Endometrial microvascular endothelial cells (primary cell): ENCODE measurements around the gene USP20. TPM values are rescaled to one million over a fixed set of nuclear protein-coding genes. Genes with fewer than 3 reads are reported as not detected.
"Not testable (repeated sequence)": the region's sequence is repeated elsewhere in the genome, so short reads cannot be mapped to it uniquely, and the experiment has no call there.

Source experiments
- in situ Hi-C: cut with HindIII; loops from 2 replicates; pipeline ENCODE4 v1.10.0; 2017; ENCODE audit warnings: low sequenced_read_pairs, low pct_unique_long_range_greater_than_20kb; ENCODE audit errors: inconsistent ontology term
- total RNA-seq: library from RNA; depleted of rRNA; stranded (reverse); fragments of >200 nt; gene quantifications from one replicate; pipeline ENCODE4 v1.2.3, GENCODE V29; 2015; ENCODE audit errors: inconsistent ontology term

The USP20 gene
- total RNA-seq, result 9.8 TPM

DNA sequence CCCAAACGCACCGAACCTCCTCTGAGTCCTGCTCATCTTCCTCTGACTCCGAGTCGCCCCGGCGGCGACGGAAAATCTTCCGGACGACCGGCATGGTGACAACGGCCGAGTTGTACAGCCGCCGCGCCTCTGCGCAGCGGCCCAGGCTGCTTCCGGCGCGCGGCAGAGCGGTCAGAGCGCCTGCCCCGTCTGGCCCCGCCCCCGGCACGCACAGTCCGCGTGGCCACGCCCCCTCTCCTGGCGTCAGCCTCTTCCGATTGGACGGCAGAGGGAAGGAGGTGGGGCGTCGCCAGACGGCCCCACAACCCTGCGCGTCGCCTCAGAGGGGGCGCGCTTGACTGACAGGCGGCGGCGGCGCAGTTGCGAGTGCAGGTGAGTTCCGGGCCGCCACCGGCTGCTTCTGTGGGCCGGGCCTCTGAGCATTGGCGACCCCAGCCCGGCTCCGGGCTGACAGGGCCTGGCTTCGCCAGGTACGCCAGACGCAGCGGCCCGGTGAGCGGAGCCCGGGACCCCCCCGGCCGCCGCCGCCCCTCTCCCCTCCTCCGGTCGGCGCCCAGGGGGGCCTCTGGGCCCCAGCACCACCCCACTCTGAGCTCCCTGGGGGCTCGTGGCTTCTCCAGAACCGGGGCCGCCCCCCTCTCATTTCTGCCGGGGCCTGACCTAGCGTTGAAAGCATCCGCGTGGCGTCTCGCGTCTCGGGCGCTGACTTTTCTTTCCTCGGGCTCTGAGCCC is at the start of gene USP20, which contains the start of gene C9orf78:
USP20 (plus strand) TSS at position 331 of the 732 bp plus-strand sequence. CDS start 17,098 bp downstream, outside the sequence.
C9orf78 (minus strand) TSS at position 148 of the 732 bp plus-strand sequence; CDS start at position 94, 54 bp downstream.
- in situ Hi-C loops, result no loop called here

GRCh38 chr9:129785866-129786265 is 49.4 kb upstream of the USP20 start:
- in situ Hi-C loops, result no loop called here

DNA sequence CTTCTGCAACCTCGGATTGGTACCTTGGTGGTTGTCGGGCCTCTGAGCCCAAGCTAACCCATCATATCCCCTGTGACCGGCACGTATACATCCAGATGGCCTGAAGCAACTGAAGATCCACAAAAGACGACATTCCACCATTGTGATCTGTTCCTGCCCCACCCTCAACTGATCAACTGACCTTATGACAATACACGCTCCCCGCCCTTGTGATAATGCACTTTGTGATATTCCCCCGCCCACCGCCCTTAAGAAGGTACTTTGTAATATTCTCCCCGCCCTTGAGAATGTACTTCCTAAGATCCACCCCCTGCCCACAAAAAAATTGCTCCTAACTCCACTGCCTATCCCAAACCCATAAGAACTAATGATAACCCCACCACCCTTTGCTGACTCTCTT is 48.8 kb upstream of the USP20 start:
- in situ Hi-C loops, result no loop called here

- in situ Hi-C loops, result no loop called here
Measured at GRCh38 chr9:129794549-129794948, 40.7 kb upstream of the USP20 start.

- in situ Hi-C loops, result not testable (repeated sequence)
Measured at GRCh38 chr9:129796029-129796428, 39.2 kb upstream of the USP20 start.

DNA sequence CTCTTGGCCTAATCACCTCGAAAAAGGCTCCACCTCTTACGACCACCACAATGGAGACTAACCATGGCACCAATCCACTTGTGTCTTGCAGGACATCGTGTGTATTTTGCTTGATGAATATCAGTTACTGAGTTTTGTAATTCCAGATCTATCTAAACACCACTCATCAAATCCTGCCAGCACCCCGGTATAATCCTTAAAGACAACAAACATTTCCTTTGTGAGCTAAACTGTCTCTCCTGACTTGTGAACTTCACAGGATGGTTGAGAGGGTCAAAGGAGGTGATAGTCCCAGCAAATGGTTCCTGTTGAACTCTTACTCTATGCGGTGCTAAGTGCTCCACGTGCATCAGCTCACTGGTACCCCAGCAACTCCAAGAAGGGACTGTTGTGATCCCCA is 36.3 kb upstream of the USP20 start:
- in situ Hi-C loops, result no loop called here

DNA sequence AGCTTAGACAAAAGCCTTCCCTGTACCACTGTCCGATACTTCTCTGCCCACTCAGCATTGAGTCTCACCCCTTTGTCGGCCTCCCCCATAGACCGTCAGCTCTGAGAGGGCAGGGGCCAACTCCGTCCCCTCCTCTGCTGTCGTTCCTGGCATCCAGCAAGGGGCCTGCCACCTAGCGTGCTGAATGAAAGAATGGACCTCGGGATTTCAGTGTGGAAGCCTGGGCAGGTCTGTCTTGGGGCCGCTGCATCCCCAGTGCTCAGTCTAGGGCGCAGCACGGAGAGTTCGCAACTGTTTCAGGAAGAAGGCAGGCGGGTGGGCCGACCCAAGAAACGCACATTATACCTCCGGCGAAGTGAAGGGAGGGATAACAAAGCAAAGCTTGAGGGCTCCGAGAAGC is 33.8 kb upstream of the USP20 start:
- in situ Hi-C loops, result no loop called here

DNA sequence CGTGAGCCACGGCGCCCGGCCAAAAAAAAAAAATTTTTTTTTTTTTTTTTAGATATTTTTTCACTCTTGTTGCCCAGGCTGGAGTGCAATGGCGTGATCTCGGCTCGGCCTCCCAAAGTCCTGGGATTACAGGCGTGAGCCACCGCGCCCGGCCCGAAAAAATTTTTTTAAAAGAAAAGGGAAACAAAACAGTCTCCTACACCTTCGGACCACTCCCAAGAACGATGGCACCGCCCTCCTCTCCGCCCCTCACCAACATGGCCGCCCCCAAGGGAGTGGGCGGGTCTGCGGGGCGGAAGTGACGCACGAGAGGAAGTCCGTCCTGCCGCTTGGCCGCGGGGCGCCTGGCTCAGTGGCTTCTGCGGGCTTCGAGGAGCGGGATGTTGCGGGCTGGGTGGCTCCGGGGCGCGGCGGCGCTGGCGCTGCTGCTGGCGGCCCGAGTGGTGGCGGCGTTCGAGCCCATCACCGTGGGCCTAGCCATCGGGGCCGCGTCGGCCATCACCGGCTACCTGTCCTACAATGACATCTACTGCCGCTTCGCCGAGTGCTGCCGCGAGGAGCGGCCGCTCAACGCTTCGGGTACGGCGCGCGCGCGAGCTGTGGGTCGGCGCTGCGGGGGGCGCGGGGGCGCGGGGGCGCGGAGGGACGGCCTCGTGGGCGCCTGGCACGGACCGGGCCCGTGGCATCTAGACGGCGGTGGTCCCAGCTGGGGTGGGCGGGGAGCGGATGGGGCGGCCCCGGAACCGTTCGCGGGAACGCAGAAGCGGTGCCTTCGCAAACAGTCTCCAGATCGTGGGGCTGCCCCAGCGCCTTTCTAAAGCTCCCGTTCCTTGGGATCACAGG is 32.2 kb upstream of the USP20 start, which contains the start of gene TOR1B:
TOR1B (plus strand) TSS at position 352 of the 843 bp plus-strand sequence; CDS start at position 381, 29 bp downstream.
- in situ Hi-C loops, result no loop called here

DNA sequence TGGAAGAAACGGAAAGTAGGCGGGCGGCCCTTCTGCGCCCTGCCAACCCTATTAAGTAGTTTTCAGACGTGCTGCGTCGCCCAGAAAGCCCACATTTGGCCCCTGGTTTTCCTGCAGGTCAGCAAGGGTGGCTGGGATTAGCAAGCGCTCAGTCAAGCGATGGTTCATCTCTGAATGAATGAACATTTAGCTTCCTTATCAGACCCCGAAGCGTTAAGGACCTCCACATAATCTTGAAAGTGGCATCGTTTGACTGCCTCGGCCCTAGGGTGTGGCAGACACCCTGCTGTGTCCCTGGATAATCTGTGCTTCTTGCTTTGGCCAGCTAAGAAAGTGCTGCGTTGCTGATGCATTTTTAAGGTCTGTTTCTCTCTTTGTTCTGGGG is 31.6 kb upstream of the USP20 start:
- in situ Hi-C loops, result no loop called here

- in situ Hi-C loops, result no loop called here
Measured at GRCh38 chr9:129806061-129806460, 29.2 kb upstream of the USP20 start.

DNA sequence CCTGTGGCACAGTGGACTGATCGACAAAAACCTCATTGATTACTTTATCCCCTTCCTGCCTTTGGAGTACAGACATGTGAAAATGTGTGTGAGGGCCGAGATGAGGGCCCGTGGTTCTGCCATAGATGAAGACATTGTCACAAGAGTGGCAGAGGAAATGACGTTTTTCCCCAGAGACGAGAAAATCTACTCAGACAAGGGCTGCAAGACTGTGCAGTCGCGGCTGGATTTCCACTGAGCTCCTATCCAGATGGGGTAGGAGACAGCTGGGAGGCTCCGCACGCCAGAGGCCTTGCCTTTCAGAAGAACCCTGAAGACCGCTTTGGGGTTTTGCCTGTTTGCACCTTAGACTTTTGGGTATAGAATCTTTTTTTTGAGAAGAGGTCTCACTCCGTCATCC is 25.9 kb upstream of the USP20 start:
- in situ Hi-C loops, result no loop called here

DNA sequence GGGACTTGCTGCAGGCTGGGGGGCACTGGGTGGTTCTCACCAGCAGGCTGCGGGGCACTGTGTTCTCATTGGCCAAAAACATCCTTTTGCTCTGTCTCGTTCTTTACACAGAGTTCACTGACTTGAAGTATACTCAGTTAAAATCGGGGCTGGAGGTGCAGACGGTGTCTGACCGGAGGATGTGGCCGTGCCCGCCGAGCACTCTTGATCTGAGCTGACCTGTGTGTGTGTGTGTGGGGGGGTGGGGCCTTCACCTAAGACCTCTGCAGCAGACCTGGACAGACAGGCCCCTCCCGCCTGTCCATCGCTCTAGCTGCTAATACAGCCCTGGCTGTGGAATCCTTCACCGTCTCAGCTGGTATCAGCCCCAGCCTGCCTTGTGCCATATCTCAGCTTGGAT is 25.1 kb upstream of the USP20 start:
- in situ Hi-C loops, result no loop called here

DNA sequence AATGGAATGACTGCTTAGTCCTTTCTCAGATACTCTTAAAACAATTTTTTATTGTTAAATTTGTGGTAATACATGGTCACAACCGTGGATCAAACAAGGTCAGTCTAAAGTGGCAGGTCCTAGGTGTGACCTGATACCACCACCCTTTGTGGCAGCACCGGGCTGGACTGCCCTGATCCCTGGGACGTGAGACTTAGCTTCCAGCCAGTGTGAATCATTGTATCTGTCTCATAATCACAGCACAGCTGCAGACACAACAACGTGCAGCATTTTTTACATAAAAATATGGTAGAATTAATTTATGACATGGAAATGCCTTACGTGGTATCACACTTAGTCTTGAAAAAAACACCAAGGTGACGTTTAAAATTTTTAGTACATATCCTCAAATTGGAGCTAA is 24.5 kb upstream of the USP20 start:
- in situ Hi-C loops, result no loop called here

DNA sequence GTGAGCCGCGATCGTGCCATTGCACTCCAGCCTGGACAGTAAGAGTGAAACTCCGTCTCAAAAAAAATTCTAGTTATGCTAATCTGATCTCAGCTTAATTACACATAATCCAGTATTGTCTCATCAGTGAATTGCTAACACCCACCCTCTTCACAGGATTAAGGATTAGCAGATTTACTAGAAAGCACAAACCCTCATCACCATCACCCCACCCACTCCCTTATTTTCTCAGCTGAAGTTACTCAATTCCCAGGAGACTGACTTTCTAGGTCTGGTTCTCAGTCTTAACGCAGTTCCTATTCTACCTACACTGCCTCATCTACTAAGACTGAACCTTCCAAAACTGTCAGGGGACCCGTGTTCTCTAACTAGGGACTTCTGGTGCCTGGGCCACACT is 23.3 kb upstream of the USP20 start:
- in situ Hi-C loops, result no loop called here

DNA sequence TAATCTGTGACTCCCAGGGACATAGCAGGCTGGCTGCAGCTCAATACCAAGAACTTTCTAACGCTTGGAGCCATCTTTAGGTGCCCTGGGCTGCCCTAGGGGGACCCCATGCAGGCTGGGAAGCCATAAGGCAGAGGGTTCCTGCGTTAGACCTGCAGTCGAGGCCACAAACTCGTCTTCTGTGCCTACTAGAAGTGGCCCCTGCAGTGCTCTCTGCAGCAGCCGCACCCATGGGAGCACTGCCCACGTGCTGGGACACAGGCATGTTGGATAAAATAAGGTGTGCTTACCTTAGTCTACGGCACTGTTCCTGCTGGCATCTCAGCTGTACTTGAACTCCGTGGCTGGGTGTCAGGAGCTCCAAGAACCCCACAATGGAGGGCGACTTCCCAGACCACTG is 22.9 kb upstream of the USP20 start:
- in situ Hi-C loops, result no loop called here

DNA sequence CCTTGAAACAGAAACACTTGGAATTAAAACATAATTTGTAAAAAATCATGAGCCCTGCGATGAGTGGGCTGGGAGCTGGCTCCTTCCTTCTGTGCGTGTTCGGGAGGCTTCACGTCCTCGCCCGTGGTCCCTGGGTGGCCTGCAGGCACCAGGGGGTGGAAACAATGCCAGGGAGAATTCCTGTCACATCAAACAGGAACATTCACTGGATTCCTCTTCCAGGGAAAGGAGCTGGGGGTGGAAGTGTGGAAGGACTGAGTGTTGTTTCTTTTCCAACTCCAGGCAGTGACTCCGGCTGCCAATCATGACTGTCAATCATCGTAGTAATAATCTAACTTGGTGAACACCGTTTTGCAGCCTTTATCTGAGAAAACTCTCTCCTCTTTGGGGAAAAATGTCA is 21.6 kb upstream of the USP20 start:
- in situ Hi-C loops, result no loop called here

DNA sequence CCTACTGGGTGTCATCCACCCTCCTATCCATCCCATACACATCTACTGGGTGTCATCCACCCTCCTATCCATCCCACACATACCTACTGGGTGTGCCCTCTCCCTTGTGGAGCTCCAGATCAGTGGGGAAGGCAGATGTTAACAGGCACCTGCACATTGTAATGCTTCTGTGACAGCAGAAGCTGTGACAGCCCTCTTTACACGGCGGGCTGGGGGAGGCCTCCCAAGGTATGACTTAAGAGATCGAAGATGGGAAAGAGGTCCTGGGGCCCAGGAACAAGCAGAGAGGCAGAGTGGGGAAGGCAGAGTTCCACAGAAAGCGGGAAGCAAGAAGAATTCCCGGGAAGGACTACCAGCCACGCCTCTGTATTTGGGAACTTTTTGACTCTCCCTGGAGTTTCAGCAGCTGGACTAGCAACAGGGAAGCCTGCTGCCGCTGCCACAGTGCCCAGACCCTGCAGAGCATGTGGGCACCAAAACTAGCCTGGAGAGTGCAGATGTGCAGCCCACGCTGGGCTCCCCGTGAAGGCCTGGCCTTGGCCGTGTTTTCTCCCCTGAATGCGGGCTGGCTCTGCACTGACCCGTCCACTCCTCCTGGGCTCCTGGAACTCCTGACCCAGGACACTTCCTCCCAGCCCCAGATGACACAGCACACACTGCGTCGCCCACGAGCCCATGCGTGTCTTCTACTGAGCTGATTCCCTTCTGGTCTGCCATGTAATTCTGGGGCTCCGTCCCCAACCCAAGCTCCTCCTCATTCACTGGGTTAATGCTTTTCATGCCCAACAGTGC is 20.6 kb upstream of the USP20 start:
- in situ Hi-C loops, result no loop called here

- in situ Hi-C loops, result no loop called here
Measured at GRCh38 chr9:129815278-129815677, 20.0 kb upstream of the USP20 start.
